ENCODE results near the gene COPE. TPM values are rescaled to one million over a fixed set of nuclear protein-coding genes. Genes with fewer than 3 reads are reported as not detected.

The COPE gene
- total RNA-seq, 1 experiment from 2014 or later: 177 TPM

DNA sequence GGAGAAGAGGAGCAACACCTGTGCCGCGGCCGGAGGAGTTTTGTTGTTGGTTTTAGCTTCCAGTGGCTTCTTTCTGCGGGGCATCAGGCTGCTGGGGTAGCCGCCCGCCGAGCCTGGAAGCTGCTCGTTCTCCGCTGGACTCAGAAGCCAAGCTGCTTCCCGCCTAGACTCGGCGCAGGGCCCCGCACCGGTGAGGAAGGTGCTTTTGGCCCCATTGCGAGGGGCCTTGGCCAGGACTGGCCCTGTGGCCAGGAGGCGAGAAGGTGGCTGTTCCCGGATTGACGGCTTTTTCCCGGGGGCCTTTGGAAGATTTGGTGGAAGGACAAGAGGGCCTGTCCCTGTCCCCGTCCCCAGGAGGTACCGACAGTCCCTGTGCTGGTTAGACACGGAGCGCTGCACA is 52.0 kb downstream of the COPE start:
- CTCF ChIA-PET: no interaction called here
- TSS peak; percentile 78 for BruUV-seq (replicated peaks)
- ATAC-seq (no peak), DNase-seq (ENCODE audit: low read depth, low spot score) (no peak)
- in situ Hi-C loops (cut with HindIII; ENCODE audit: low pct_unique_long_range_greater_than_20kb, low sequenced_read_pairs): no loop called here
- H3K36me3 ChIP-seq (ENCODE audit: control insufficient read depth, insufficient read depth, low read length): peaks cover 2% of the 10 kb centered on the region
- H3K27me3 ChIP-seq (ENCODE audit: control insufficient read depth, insufficient read depth, low read length): no peaks in the 10 kb centered on the region
- H3K4me1 ChIP-seq (ENCODE audit: control insufficient read depth, insufficient read depth, low read length): no peaks in the 10 kb centered on the region
- no peak overlapping the region for H3K27ac ChIP-seq (ENCODE audit: low read length)
- POLR2A ChIA-PET: no interaction called here
- intact Hi-C loops (cut with micrococcal nuclease; ENCODE audit: unreplicated experiment): no loop called here
- no peaks in the 10 kb centered on the region for H3K9me3 ChIP-seq (ENCODE audit: control insufficient read depth, insufficient read depth, low read depth, low read length)
- no peak overlapping the region for H3K4me3 ChIP-seq (ENCODE audit: low read depth in 2 of 2, low read length in 2 of 2)
- TF ChIP-seq, protein P1, sequence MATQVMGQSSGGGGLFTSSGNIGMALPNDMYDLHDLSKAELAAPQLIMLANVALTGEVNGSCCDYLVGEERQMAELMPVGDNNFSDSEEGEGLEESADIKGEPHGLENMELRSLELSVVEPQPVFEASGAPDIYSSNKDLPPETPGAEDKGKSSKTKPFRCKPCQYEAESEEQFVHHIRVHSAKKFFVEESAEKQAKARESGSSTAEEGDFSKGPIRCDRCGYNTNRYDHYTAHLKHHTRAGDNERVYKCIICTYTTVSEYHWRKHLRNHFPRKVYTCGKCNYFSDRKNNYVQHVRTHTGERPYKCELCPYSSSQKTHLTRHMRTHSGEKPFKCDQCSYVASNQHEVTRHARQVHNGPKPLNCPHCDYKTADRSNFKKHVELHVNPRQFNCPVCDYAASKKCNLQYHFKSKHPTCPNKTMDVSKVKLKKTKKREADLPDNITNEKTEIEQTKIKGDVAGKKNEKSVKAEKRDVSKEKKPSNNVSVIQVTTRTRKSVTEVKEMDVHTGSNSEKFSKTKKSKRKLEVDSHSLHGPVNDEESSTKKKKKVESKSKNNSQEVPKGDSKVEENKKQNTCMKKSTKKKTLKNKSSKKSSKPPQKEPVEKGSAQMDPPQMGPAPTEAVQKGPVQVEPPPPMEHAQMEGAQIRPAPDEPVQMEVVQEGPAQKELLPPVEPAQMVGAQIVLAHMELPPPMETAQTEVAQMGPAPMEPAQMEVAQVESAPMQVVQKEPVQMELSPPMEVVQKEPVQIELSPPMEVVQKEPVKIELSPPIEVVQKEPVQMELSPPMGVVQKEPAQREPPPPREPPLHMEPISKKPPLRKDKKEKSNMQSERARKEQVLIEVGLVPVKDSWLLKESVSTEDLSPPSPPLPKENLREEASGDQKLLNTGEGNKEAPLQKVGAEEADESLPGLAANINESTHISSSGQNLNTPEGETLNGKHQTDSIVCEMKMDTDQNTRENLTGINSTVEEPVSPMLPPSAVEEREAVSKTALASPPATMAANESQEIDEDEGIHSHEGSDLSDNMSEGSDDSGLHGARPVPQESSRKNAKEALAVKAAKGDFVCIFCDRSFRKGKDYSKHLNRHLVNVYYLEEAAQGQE (IDR thresholded peaks at IDR 0.05; ENCODE audit: insufficient read depth in 1 of 2, low read depth in 2 of 2, low read length in 1 of 2): no peak
- no peak for TF ChIP-seq SIN3A (IDR thresholded peaks at IDR 0.05; ENCODE audit: borderline replicate concordance, insufficient read depth, low read depth, low read length)
- TF ChIP-seq CTCF (IDR thresholded peaks at IDR 0.05): no peak
- no peak for TF ChIP-seq POLR2AphosphoS5 (IDR thresholded peaks at IDR 0.05; ENCODE audit: low read depth, low read length)
- TF ChIP-seq TCF7L2 (IDR thresholded peaks at IDR 0.05; ENCODE audit: low read depth, low read length): no peak

- in situ Hi-C loops (cut with HindIII; ENCODE audit: low pct_unique_long_range_greater_than_20kb, low sequenced_read_pairs) (no loop called here), intact Hi-C loops (cut with micrococcal nuclease; ENCODE audit: unreplicated experiment) (no loop called here)
- peak; percentile 46 for TF ChIP-seq CTCF (IDR thresholded peaks at IDR 0.05)
- TF ChIP-seq POLR2AphosphoS5 (IDR thresholded peaks at IDR 0.05; ENCODE audit: low read depth, low read length): no peak
- CTCF ChIA-PET: no interaction called here
- DNase-seq (ENCODE audit: low read depth, low spot score) (no peak), ATAC-seq (peak; percentile 9)
- Histone ChIP-seq H3K27ac (ENCODE audit: low read length) (no peak overlapping the region), H3K4me1 (ENCODE audit: control insufficient read depth, insufficient read depth, low read length) (no peaks in the 10 kb centered on the region), H3K36me3 (ENCODE audit: control insufficient read depth, insufficient read depth, low read length) (peaks cover 5% of the 10 kb centered on the region), H3K9me3 (ENCODE audit: control insufficient read depth, insufficient read depth, low read depth, low read length) (no peaks in the 10 kb centered on the region), H3K27me3 (ENCODE audit: control insufficient read depth, insufficient read depth, low read length) (no peaks in the 10 kb centered on the region), H3K4me3 (ENCODE audit: low read depth in 2 of 2, low read length in 2 of 2) (no peak overlapping the region)
- BruUV-seq (replicated peaks): no TSS peak
- POLR2A ChIA-PET: no interaction called here
Observed at GRCh38 chr19:18866800-18867123, 52.4 kb downstream of the COPE start.

All from Panc1 (cell line).